Peyer's patch (tissue), 4 donors: ENCODE data around the gene C2CD4A. TPM values are rescaled to one million over a fixed set of nuclear protein-coding genes. Genes with fewer than 3 reads are reported as not detected.

Experiments used
- DNase-seq, 3 donors: peaks; one replicate each; pipeline ENCODE4 v3.0.0-alpha.2; 2017 to 2019
- H3K27ac ChIP-seq, 4 donors: fragments of 200-600 bp; sonication (generic); one replicate each; pipeline ENCODE4 v1.5.1; 2016 to 2019
- H3K27me3 ChIP-seq, 2 donors: fragments of 200-600 bp; sonication (generic); one replicate each; pipeline ENCODE4 v1.5.1; 2019
- H3K36me3 ChIP-seq, 3 donors: fragments of 200-600 bp; sonication (generic); one replicate each; pipeline ENCODE4 v1.5.1; 2016 to 2019
- H3K4me1 ChIP-seq, 4 donors: fragments of 200-600 bp; sonication (generic); one replicate each; pipeline ENCODE4 v1.5.1; 2016 to 2019
- H3K4me3 ChIP-seq, 4 donors: fragments of 200-600 bp; sonication (generic); 1 replicate in 3 of 4; 2 replicates in 1 of 4; pipeline ENCODE4 v1.5.1; 2016 to 2019; ENCODE audit warnings: mild to moderate bottlenecking in 1 of 4
- H3K9me3 ChIP-seq, 4 donors: fragments of 200-600 bp; sonication (generic); one replicate each; pipeline ENCODE4 v1.5.1; 2016 to 2019; ENCODE audit warnings: mild to moderate bottlenecking in 1 of 4
- CTCF ChIP-seq, 6 experiments: fragments of 450-650 bp in 4 of 6; fragments of 200-600 bp in 2 of 6; sonication (generic) in 1 of 6; IDR thresholded peaks; one replicate each; pipeline ENCODE4 v1.5.1; 2017 to 2019; ENCODE audit warnings: antibody characterized with exemption in 6 of 6, mild to moderate bottlenecking in 3 of 6, moderate library complexity in 1 of 6
- POLR2A ChIP-seq, 2 donors: fragments of 450-650 bp; IDR thresholded peaks; one replicate each; pipeline ENCODE4 v1.5.1; 2017; ENCODE audit warnings: antibody characterized with exemption in 2 of 2, mild to moderate bottlenecking in 2 of 2, moderate library complexity in 2 of 2
- total RNA-seq, 4 donors: library from RNA; depleted of rRNA; stranded (reverse); fragments of >200 nt; gene quantifications; one replicate each; pipeline ENCODE4 v1.1.0, GENCODE V29; 2016

The C2CD4A gene, protein sequence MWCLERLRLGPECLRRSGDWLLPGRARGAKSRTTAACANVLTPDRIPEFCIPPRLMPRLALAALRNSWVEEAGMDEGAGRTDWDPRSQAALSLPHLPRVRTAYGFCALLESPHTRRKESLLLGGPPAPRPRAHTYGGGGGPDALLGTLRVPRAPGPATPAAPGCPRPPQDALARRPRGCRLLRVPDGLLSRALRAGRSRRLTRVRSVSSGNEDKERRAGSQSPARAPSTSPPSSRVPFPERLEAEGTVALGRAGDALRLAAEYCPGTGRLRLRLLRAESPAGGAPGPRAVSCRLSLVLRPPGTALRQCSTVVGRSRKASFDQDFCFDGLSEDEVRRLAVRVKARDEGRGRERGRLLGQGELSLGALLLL
- total RNA-seq: 1 to 10 TPM in 1 of 4 donors, under 1 TPM in 1, not detected in 2; 0.18 to 1.7 TPM

- H3K4me1 ChIP-seq: peaks cover 0 to 17% (median 10%) of the 10 kb centered on the region in 4 donors
- H3K36me3 ChIP-seq: no peaks in the 10 kb centered on the region
- DNase-seq: peak; percentile 58 to 87 (median 87)
- no peaks in the 10 kb centered on the region for H3K9me3 ChIP-seq
- peak within 1 kb of the TSS in 2 of 4 donors; percentile 38 to 74 for H3K27ac ChIP-seq
- H3K4me3 ChIP-seq: peak within 1 kb of the TSS; percentile 45 to 75 (median 72)
- H3K27me3 ChIP-seq: no peaks in the 10 kb centered on the region
- TF ChIP-seq POLR2A (IDR thresholded peaks at IDR 0.05): peak in 1 of 2 donors; percentile 41
- TF ChIP-seq CTCF (IDR thresholded peaks at IDR 0.05): peak in 3 of 6 experiments; percentile 39 to 46 (median 44)
Observed at GRCh38 chr15:62066663-62067447, at the start of gene C2CD4A. C2CD4A (plus strand) TSS chr15:62066977; CDS start chr15:62067614, 637 bp downstream.

GRCh38 chr15:62020576-62021160 lies 46.1 kb upstream of the C2CD4A start:
- H3K27ac ChIP-seq: no peak overlapping the region
- no peaks in the 10 kb centered on the region for H3K9me3 ChIP-seq
- DNase-seq: no peak
- H3K27me3 ChIP-seq: no peaks in the 10 kb centered on the region
- TF ChIP-seq POLR2A (IDR thresholded peaks at IDR 0.05) (no peak), CTCF (IDR thresholded peaks at IDR 0.05) (no peak)
- H3K4me3 ChIP-seq: no peak overlapping the region
- H3K36me3 ChIP-seq: peaks cover 0 to 34% (median 0%) of the 10 kb centered on the region in 3 donors
- no peaks in the 10 kb centered on the region for H3K4me1 ChIP-seq

- TF ChIP-seq CTCF (IDR thresholded peaks at IDR 0.05) (peak in 2 of 6 experiments; percentile 6 to 17), POLR2A (IDR thresholded peaks at IDR 0.05) (no peak)
- no peak for DNase-seq
- H3K9me3 ChIP-seq: no peaks in the 10 kb centered on the region
Observed at GRCh38 chr15:62021991-62022600, 44.7 kb upstream of the C2CD4A start.

DNA sequence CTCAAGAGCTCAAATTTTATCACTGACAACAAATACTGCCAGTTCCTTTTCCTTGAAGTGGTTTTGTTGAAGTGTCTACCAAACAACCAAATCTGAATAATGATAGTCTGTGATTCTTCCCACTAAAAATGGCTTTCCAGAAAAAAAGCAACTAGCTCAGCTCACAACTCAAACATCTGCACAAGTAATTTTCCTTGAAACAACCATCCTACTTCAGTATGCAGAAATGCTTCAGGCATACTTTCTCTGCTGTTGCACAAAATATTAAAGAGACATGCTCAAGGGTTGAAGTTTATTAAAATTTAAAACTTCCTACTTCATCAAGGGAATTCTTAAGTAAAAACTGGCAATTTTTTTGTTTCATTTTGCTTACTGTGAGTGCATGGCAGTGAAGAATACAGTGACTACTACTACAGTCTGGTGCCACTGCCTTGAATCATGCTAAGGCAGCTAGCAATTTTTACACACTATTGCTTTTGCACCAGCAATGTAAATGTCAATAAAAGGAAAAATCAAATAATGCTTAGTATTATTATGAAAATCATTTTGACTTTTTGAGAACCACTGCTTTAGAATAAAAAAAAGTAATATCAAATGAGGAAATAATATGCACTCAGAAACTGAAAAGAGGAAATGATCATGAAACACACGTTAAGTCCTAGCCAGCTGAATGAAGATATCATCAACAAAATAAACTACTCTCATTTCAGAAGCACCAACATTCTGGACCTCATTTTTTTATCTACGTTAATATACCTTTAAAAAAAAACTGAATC lies 40.1 kb upstream of the C2CD4A start:
- Histone ChIP-seq H3K27ac (no peak overlapping the region), H3K9me3 (no peaks in the 10 kb centered on the region), H3K4me1 (no peaks in the 10 kb centered on the region), H3K27me3 (no peaks in the 10 kb centered on the region), H3K4me3 (no peak overlapping the region), H3K36me3 (peaks cover 0 to 29% (median 0%) of the 10 kb centered on the region in 3 donors)
- TF ChIP-seq CTCF (IDR thresholded peaks at IDR 0.05) (no peak), POLR2A (IDR thresholded peaks at IDR 0.05) (no peak)
- DNase-seq: no peak

More at GRCh38 chr15:62021991-62022600, 44.7 kb upstream of the C2CD4A start:
- Histone ChIP-seq H3K4me3 (no peak overlapping the region), H3K27ac (no peak overlapping the region), H3K4me1 (no peaks in the 10 kb centered on the region), H3K36me3 (peaks cover 0 to 34% (median 0%) of the 10 kb centered on the region in 3 donors), H3K27me3 (no peaks in the 10 kb centered on the region)

- Histone ChIP-seq H3K27ac (no peak overlapping the region), H3K27me3 (no peaks in the 10 kb centered on the region), H3K4me3 (no peak overlapping the region), H3K9me3 (no peaks in the 10 kb centered on the region), H3K4me1 (no peaks in the 10 kb centered on the region), H3K36me3 (peaks cover 0 to 29% (median 0%) of the 10 kb centered on the region in 3 donors)
- TF ChIP-seq CTCF (IDR thresholded peaks at IDR 0.05): no peak
- TF ChIP-seq POLR2A (IDR thresholded peaks at IDR 0.05): no peak
- no peak for DNase-seq
Observed at GRCh38 chr15:62027263-62027565, 39.6 kb upstream of the C2CD4A start.
